Natural killer cell (primary cell): ENCODE results near the gene TSFM. TPM values are rescaled to one million over a fixed set of nuclear protein-coding genes. Genes with fewer than 3 reads are reported as not detected.

Source experiments
- ATAC-seq, 3 donors: fragments of 150-1000 bp in 2 of 3; fragments of 200-7000 bp in 1 of 3; cut with Tn5 transposase; 1 replicate in 1 of 3; 2 replicates in 2 of 3; pipeline ENCODE4 v1.10.0; 2021; ENCODE audit warnings: mild to moderate bottlenecking in 2 of 3, moderate library complexity in 2 of 3
- DNase-seq, 2 donors: peaks; one replicate each; pipeline versions ENCODE4 v3.0.0 to v3.0.0-alpha.2; 2013 to 2021; ENCODE audit warnings: mixed read lengths in 1 of 2
- H3K27ac ChIP-seq: one replicate; pipeline ENCODE4 v1.5.1; 2013; ENCODE audit warnings: mild to moderate bottlenecking, low read length
- H3K27me3 ChIP-seq: one replicate; pipeline ENCODE4 v1.6.1; 2013; ENCODE audit warnings: low read length; ENCODE audit not compliant: control insufficient read depth, insufficient read depth
- H3K36me3 ChIP-seq: one replicate; pipeline ENCODE4 v1.6.1; 2013; ENCODE audit warnings: low read length; ENCODE audit not compliant: control insufficient read depth, insufficient read depth
- H3K4me1 ChIP-seq: one replicate; pipeline ENCODE4 v1.6.1; 2013; ENCODE audit warnings: low read length; ENCODE audit not compliant: control insufficient read depth, insufficient read depth
- H3K4me3 ChIP-seq: one replicate; pipeline ENCODE4 v1.5.1; 2013; ENCODE audit warnings: low read length
- H3K9me3 ChIP-seq: one replicate; pipeline ENCODE4 v1.6.1; 2013; ENCODE audit warnings: low read length; ENCODE audit not compliant: control insufficient read depth, insufficient read depth
- H3K27ac Mint-ChIP-seq, 2 donors: one replicate each; pipeline ENCODE4 v1.8.0; 2022; ENCODE audit warnings: mild to moderate bottlenecking in 2 of 2, mixed read lengths in 2 of 2, moderate library complexity in 1 of 2
- H3K27me3 Mint-ChIP-seq, 2 donors: one replicate each; pipeline ENCODE4 v1.8.0; 2022; ENCODE audit warnings: low read depth in 2 of 2, mixed read lengths in 2 of 2
- H3K36me3 Mint-ChIP-seq: one replicate; pipeline ENCODE4 v1.8.0; 2022; ENCODE audit warnings: mixed read lengths
- H3K4me1 Mint-ChIP-seq, 2 donors: one replicate each; pipeline ENCODE4 v1.8.0; 2022; ENCODE audit warnings: mixed read lengths in 2 of 2
- H3K4me3 Mint-ChIP-seq: one replicate; pipeline ENCODE4 v1.8.0; 2022; ENCODE audit warnings: mild to moderate bottlenecking, moderate library complexity, mixed read lengths
- H3K9me3 Mint-ChIP-seq, 2 donors: one replicate each; pipeline ENCODE4 v1.8.0; 2022; ENCODE audit warnings: mixed read lengths in 2 of 2
- CTCF ChIP-seq: fragments of 200-600 bp; IDR thresholded peaks from one replicate; pipeline ENCODE4 v1.8.0; 2022; ENCODE audit warnings: antibody characterized with exemption
- WGBS: methylation state at CpG from one replicate; pipeline ENCODE4 v1.1.7; 2013; ENCODE audit warnings: missing lambda C conversion rate; ENCODE audit not compliant: insufficient coverage; 5-methylcytosine and 5-hydroxymethylcytosine counted together
- intact Hi-C: fragments of 100-400 bp; cut with micrococcal nuclease; formaldehyde crosslinking; loops from one replicate; pipeline ENCODE4 v1.14.2; 2022
- total RNA-seq, 4 donors: library from RNA; stranded (reverse); fragments of 120-200 nt in 1 of 4; gene quantifications; one replicate each; pipeline versions ENCODE4 v1.2.3 to v1.2.4, GENCODE V29; 2013 to 2022

TSFM gene
- total RNA-seq, 3 donors from 2014 or later (not counting 1 experiment from before 2014, with no cell fraction given) = 17.6 to 19.7 (median 17.7) TPM

GRCh38 chr12:57751788-57752667 is 30.6 kb upstream of the TSFM start, which contains the start of gene CDK4:
Gene CDK4, minus strand, starts transcription at chr12:57752310. Its CDS starts 593 bp downstream, at chr12:57751717.
- under 1% methylated on average over 58 of the region's 58 CpGs for WGBS
- Mint-ChIP-seq H3K4me1 (peaks cover 45 to 49% of the 10 kb centered on the region in 2 donors), H3K36me3 (peaks cover 5% of the 10 kb centered on the region), H3K9me3 (no peaks in the 10 kb centered on the region), H3K27me3 (no peaks in the 10 kb centered on the region), H3K27ac (peak within 1 kb of the TSS; percentile 91 to 92), H3K4me3 (peak within 1 kb of the TSS; percentile 89)
- H3K4me3 ChIP-seq = peak within 1 kb of the TSS; percentile 63
- peaks cover 16% of the 10 kb centered on the region for H3K36me3 ChIP-seq
- peak within 1 kb of the TSS; percentile 85 for H3K27ac ChIP-seq
- no peaks in the 10 kb centered on the region for H3K27me3 ChIP-seq
- peak; percentile 96 to 99 for DNase-seq
- intact Hi-C loops = loop anchor here (1.0 kb wide), 3 partner anchors 8 to 232 kb away; partner anchors contain the start of genes DDIT3 and TSFM
- no peaks in the 10 kb centered on the region for H3K9me3 ChIP-seq
- peak; percentile 81 to 97 (median 89) for ATAC-seq
- no peak for TF ChIP-seq CTCF
- H3K4me1 ChIP-seq = peaks cover 43% of the 10 kb centered on the region

- H3K27ac Mint-ChIP-seq = peak overlapping the region; percentile 91 to 92
- Histone ChIP-seq H3K36me3 (peaks cover 11% of the 10 kb centered on the region), H3K4me3 (no peak overlapping the region), H3K4me1 (peaks cover 44% of the 10 kb centered on the region), H3K27me3 (no peaks in the 10 kb centered on the region), H3K27ac (peak overlapping the region; percentile 85), H3K9me3 (no peaks in the 10 kb centered on the region)
- H3K4me3 Mint-ChIP-seq = peak overlapping the region; percentile 89
- intact Hi-C loops = loop anchor here (1.0 kb wide), 3 partner anchors 8 to 232 kb away; partner anchors contain the start of genes DDIT3 and TSFM
- ATAC-seq = no peak
- no peaks in the 10 kb centered on the region for H3K27me3 Mint-ChIP-seq
- H3K36me3 Mint-ChIP-seq = no peaks in the 10 kb centered on the region
- peaks cover 46 to 51% of the 10 kb centered on the region in 2 donors for H3K4me1 Mint-ChIP-seq
- WGBS = 0% methylated on average over 4 of the region's 5 CpGs
- no peak for TF ChIP-seq CTCF
- no peaks in the 10 kb centered on the region for H3K9me3 Mint-ChIP-seq
- DNase-seq = no peak
Observed at GRCh38 chr12:57752668-57753000, 30.0 kb upstream of the TSFM start.

GRCh38 chr12:57753756-57754337 is 28.7 kb upstream of the TSFM start:
- Histone ChIP-seq H3K36me3 (peaks cover 15% of the 10 kb centered on the region), H3K4me3 (no peak overlapping the region), H3K4me1 (peaks cover 44% of the 10 kb centered on the region), H3K9me3 (no peaks in the 10 kb centered on the region), H3K27ac (peak overlapping the region; percentile 85), H3K27me3 (no peaks in the 10 kb centered on the region)
- H3K4me3 Mint-ChIP-seq = peak overlapping the region; percentile 97
- DNase-seq (no peak), ATAC-seq (no peak)
- H3K27me3 Mint-ChIP-seq = no peaks in the 10 kb centered on the region
- intact Hi-C loops = no loop called here
- WGBS = 38% methylated on average over 1 of the region's 1 CpG
- H3K36me3 Mint-ChIP-seq = no peaks in the 10 kb centered on the region
- H3K27ac Mint-ChIP-seq = peak overlapping the region; percentile 91 to 92
- peaks cover 46 to 55% of the 10 kb centered on the region in 2 donors for H3K4me1 Mint-ChIP-seq
- no peaks in the 10 kb centered on the region for H3K9me3 Mint-ChIP-seq
- TF ChIP-seq CTCF = no peak
